HG02588 (cell line): ENCODE data around the gene PDLIM5.
"Not testable (repeated sequence)": the region's sequence is repeated elsewhere in the genome, so short reads cannot be mapped to it uniquely, and the experiment has no call there.

ENCODE experiments used
- ATAC-seq: cut with Tn5 transposase; IDR thresholded peaks from one replicate; pipeline ENCODE4 v1.9.1; 2021; ENCODE audit warnings: mild to moderate bottlenecking, moderate library complexity; ENCODE audit not compliant: unreplicated experiment

Gene PDLIM5

DNA sequence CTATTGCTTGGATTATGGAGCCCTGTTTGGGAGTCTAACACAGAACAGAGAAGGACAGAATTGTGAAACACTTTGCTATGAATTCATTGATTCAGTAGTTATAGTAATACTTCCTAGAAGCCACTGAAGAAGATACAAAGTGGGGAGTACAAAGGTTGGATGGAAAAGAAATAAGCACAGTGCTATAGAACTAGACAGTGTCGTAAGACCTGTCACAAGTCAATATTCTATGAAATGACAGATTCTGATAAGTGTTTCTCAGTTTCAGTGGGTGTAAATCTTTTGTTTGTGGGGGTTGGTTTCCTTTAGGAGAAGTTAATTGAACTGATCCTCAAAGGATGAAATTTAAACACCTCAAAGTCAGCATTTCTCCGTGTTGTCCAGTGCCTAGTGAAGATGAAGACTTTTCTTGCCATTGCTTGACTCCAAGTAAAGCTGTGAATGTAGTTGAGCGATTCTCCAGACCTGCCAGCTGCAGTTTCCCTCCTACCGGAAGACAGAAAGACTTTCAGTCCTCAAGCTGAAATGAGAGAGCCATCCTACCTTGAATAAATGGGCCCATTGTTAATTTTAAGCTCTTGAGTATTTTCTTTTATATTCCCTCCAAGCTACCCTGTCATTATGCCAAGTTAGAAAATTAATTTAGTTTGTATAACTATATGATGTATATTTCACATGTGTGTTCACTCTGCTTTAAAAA lies 7.9 kb downstream of the PDLIM5 start:
- no peak for ATAC-seq

DNA sequence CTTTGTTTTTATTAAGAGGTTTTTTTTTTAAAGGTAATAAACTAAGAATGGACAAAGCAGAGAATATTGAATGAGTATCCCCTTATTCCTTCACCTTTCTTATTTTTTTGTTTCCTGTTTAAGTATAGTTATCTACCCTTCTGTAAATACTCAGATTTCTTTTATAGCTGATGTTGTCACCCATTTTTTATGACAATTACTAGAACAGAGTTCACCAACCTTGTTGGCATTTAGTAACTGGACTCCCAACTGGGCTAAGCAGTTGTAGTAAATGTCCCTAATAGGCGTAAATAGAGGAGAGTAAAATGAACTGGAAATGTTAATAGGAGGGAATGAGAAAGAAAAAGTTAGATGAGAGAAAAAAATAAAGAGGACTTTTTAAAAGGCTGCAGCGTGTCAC lies 9.8 kb downstream of the PDLIM5 start:
- ATAC-seq: no peak

DNA sequence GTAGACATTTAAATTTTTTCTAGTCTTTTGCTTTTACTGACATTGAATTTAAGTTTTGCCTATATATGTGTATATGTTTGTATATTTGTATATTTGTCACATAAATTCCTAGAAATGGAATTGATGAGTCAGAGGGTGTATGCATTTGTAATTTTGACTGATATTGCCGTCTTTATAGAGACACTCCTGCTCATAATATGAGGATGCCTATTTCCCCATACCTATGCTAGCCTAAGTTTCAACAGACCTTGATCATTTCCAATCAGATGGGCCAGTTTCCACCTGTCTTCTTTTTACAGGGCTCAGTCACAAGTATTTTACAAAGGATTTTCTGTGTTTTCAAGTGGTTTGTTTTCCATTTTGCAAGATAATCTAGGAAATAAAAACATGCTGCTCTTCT lies 10.8 kb downstream of the PDLIM5 start:
- ATAC-seq: no peak

DNA sequence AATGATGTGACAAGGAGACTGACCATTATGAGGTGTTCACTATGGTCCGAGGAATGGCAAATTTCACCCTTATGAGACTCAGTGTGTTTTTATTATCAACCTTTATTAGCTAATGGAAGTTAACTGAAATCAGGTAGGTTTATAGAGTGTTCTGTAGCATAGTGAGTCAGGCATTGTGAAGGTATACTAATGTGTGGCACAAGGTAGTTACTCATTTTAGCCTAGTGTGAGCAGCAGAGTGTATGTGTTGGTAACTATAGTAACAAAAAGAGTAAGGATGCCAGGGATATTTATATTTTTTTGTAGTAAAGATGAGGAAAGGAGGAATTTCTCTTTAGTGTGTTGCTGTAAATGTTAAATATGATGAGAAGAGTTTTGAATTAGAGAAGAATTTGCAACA lies 12.0 kb downstream of the PDLIM5 start:
- ATAC-seq: no peak

DNA sequence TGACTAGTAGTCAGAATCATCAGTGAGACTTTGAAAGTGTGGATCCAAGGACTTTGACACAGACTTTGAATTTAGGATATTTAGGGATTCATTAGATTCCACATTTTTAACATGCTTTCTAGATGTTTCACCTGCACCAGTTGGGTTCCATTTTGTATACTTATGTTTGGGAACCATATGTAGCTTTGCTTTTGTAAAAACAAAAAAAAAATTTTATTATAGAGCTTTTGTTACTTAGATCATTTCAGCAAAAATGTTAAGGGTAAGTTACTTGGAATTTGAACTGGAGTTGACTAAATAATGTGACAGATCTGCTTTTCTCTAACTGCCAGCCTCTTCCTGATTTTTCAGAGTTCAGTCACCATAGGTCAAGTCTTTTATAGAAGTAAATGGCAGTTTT lies 14.6 kb downstream of the PDLIM5 start:
- no peak for ATAC-seq

DNA sequence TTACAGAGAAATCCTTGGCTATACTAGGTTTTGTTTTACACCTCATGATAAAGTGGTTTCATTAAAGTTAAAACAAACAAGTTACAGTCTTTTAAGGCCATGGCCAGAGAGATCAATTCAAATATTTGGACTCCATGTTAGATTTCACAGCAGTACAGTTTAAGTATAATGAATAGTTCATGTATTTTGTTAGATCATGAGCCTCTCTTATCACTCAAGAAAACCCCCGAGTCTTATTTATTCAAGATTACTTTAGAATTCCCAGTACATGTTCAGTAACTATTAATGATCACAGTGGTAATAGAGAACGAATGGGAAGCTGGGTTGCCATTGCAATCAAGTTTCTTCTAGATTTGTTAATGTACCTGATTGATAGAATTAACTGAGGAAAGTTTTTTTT lies 15.2 kb downstream of the PDLIM5 start:
- ATAC-seq: no peak

DNA sequence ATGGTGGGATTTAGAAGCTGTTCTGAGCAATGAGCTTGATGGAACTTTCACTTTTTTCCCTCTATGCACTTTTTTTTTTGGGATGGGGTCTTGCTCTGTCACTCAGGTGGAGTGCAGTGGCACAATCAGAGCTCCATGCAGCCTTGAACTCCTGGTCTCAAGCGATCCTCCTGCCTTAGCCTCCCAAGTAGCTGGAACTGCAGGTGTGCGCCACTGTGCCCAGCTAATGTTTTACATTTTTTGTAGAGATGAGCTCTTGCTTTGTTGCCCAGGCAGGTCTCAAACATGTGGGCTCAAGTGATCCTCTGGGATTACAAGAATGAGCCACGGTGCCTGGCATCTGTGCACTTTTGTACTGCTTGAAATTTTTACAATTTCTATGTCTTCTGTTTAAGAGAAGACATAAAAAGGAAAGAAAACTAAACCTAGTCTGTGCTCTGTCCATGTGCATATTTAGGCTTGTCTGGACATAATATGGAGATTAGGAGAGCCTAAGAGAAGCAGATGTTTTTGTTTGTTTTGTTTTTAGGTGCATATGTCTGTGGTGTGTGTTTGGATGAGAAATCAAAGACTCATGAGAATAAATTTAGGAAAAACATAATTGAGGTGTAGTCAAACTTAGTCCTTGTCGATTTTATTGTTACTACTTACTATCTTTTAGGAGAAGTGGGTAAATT lies 16.5 kb downstream of the PDLIM5 start:
- no peak for ATAC-seq

DNA sequence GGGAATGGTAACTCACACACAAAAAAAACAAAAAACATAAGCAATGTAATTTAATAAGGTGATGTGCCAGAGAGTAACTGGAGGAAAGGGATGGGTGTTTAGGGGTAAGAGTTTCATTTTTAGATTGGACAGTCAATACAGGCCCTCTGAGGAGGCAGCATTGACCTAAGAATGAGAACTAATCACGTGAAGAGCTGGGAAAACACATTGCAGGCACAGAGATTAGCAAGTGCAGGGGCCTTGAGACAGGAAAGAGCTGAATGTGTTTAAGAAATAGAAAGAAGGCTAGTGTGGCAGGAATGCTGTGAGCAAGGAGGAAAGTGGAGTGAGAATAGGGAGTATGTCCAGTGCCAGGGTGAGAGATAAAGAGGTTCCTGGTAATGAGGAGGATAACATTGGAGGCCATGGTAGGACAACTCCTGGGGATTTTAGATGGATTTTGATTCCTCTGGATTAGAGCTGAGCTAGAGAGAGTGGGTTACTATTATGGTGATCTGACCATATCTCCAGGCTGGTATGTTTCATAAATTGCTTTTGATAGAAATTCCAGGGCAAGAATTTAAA lies 17.6 kb downstream of the PDLIM5 start:
- peak; percentile 51 for ATAC-seq

DNA sequence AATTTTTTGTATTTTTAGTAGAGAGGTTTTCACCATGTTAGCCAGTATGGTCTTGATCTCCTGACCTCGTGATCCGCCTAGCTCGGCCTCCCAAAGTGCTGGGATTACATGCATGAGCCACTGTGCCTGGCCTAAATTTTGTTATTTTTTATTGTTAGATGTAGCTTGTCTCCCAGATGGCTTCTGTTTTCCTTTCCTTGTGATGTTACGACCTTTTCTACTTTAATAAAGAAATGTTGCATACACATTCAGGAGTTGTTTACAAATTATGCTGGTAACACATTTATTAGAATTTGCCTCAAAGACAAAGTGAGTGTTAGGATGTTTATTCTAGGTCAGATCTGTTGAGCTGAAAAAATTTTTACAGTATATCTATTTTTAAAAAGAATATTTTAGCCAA lies 18.4 kb downstream of the PDLIM5 start:
- no peak for ATAC-seq

DNA sequence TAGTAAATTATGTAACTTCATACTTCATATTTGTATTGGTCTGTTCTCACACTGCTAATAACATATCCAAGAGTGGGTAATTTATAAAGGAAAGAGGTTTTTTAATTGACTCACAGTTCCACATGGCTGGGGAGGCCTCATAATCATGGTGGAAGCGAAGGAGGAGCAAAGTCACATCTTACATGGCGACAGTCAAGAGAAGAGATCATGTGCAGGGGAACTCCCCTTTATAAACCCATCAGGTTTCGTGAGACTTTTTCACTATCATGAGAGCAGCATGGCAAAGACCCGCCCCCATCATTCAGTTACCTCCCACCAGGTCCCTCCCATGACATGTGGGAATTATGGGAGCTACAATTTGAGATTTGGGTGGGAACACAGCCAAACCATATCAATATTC lies 19.0 kb downstream of the PDLIM5 start:
- not testable (repeated sequence) for ATAC-seq

DNA sequence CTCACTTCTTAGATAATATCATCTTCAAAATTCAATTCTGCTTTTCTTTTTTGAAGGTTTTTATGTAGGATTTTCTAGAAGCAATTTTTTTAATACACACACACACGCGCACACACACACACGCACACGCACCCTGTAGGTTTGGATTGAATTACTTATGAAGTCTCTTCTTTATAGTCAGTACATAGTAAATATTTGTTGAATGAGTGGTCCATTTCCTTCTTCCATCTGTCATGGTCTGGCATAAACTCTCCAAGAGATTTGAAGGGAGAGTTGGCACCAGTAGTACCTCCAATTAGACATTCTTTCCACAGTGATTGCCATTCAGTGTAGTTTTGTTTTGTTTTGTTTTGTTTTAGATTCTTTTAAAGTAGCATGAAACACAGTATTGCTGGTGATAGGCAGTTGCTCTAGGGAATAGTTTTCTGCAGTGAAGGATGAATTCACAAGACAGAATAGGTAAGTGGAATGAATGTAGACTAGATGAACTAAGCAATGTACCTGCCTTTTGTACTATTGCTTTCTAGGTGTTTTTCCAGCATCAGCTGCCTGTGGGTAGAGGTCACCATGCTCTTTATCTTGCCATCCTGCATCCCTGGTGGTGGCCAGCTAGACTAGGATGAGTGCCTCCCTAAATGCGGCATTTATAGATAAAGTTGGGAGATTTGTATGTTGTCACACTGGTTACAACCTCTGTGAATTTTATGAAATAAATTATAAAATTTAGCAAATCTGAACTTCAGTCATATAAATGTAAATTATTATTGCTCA lies 20.5 kb downstream of the PDLIM5 start:
- ATAC-seq: no peak

DNA sequence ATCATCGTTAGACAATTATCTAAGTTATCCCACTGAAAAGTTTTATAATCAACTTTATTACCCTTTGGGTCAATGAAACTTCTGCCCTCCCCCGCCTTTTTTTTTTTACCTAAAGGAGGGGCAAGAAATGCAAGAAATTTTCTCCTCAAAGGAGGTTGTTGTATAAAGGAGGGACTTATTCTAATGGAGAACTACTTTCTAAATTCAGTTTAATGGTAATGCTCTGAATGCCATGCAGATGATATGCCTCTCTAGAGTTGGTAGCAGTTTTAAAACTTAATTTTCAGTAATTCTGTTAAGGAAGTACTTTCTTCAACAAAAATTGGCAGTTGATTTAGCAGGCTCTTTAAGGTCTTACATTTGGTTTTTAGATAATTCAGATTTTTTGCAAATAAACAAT lies 23.3 kb downstream of the PDLIM5 start:
- ATAC-seq: no peak

DNA sequence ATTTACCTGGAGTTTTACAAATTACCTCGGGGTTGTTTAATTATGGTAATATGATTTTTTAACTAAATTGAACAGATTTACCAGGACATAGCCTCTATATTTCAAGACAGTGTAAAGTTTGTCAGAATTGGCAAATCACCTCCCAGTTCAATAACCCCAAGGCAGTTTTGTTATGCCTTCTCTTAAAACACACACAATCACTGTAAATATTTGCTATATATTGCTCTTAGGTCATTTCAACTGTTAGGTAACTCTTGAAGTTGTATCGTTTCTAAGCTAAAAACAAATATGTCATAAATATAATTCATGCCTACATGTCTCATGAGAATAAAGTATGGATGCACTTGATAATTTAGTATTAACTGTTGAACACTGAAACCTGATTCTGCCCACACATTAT lies 24.1 kb downstream of the PDLIM5 start:
- no peak for ATAC-seq

DNA sequence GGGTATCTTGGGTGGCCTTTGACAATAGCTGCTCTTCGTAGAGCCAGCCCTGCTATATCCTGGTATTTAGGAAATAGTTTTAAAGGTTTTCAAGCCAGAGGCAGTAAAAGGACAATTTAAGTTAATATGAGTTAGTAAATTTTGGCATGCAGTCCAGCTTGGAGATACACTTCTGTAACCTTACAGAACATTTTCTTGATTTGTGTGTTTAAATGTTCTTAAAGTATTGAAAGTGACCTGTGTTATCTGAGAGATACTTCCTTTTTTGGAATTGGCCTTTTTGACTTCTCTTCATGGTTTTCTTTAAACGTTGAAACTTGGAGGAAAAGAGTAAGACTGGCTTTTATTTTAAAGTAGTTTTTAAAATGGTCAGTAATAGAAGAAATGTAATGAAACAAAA lies 25.5 kb downstream of the PDLIM5 start:
- ATAC-seq: no peak

DNA sequence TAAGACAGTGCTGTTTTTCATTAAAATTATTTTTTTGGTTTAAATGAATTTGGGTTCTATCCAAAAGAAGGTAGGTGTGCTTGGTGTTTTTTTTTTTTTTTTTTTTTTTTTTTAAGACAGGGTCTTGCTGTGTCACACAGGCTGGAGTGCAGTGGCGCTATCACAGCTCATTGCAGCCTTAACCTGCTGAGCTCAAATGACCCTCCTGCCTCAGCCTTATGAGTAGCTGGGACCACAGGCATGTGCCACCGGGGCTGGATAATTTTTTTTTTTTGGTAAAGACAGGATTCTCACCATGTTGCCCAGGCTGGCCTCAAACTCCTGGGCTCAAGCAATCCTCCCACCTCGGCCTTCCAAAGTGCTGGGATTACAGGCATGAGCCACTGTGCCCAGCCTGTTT lies 27.1 kb downstream of the PDLIM5 start:
- not testable (repeated sequence) for ATAC-seq

DNA sequence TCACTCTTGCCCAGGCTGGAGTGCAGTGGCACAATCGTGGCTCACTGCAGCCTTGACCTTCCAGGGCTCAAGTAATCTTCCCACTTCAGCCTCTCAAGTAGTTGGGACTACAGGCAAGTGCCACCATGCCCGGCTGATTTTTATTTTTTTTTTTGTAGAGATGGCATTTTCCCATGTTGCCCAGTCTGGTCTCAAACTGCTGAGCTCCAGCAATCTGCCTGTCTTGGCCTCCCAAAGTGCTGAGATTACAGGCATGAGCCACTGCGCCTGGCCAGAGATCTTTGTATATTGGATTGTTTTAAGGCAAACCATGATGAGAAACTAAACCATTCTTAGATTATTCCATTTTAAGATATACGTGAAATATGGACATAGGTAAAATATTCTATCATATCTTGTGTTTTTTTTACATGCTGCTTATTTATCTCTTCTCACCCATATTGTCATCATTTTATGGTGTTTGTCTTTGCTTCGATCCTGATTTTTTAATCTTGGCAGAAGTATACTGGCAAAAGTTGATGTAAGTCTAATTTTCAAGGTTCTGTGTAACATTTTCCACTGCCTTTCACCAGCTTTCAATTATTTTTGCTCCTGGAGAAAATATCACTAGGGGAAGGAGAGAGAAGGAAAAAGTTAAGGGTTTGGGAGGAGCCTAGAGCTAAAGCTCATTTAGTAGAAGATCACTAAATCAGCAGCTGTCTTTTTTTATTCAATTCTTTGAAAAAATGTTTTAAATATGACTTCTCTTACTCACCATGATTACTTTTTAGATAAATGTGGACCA lies 27.8 kb downstream of the PDLIM5 start:
- ATAC-seq: no peak

DNA sequence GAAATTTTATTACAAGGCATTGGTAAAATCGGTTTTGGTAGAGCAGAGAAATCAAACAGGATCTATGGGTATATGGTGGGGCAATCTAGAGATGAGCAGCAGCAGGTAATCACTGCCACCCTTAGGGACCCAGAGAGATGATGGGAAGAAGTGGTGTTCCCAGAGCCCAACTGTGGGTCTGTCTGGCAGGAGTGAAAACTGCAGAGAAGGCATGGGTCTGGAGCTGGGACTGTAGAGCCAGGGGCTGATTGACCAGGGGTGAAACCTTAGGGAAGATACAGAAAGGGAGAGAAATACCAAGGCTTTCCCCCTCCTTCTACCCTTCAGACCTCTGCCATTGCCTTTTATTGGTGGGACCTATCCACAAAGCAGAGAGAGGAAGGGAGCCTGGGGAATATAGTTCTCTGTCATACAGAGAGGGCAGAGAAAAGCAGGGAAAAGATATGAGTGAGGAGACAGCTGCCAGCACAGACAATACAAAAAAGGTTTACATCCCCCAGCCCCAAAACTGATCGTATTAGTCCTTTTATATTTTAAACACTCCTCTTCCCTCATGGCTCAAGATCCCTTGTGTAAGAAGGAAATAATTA lies 28.7 kb downstream of the PDLIM5 start:
- ATAC-seq: no peak

DNA sequence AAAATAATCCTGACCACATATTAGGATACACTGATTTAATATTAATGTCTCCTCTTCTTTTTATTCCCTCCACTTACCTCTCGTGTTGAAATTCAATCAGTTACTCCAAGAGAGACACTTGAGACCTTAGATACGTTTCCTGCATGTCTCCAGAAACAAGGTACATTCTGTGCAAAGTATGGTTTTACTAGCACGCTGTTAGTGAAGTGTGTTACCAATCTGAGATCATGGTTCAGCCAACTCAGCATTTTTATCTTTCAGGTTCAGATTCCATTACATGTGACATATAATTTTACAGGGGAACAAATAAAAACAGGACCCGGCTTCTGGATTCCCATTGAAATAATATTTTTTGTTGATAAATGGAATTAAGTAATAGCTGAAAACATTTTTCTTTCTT lies 32.2 kb downstream of the PDLIM5 start:
- ATAC-seq: no peak

DNA sequence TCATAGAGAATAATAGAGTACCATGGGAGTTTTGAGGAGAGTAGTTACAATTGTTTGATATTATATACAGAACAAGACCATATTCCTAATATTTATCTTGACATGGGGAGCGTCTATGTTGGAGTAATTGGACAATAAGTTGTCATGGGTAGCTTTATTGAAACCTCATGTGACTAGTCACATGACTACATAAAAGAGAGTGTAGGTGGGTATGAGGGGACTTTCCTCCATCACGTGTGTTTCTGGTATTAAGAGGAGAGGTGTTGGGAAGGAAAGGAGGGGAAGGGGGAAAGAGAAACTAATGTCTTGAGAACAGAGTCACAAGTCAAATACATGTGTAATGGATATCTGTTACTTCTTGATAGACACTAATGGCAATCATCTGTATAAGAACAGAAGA lies 33.1 kb downstream of the PDLIM5 start:
- ATAC-seq: no peak

DNA sequence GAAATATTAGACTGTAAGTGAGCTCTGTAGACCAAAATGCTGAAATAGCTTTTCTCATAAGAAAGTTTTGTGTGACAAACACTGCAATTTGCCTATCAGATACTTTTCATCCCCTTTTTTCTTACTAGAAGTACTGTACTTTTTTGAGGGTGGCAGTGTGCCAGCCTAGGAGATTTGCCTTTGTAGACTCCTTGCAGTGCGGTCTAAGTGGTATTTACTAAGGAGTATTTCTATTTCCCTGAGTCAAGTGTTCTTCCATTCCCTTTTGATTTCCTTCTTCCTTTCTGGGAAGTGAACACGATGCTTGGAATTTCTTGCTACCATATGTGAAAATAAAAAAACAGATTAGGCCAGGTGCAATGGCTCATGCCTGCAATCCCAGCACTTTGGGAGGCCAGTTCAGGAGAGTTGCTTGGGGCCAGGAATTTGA lies 34.6 kb downstream of the PDLIM5 start:
- no peak for ATAC-seq

DNA sequence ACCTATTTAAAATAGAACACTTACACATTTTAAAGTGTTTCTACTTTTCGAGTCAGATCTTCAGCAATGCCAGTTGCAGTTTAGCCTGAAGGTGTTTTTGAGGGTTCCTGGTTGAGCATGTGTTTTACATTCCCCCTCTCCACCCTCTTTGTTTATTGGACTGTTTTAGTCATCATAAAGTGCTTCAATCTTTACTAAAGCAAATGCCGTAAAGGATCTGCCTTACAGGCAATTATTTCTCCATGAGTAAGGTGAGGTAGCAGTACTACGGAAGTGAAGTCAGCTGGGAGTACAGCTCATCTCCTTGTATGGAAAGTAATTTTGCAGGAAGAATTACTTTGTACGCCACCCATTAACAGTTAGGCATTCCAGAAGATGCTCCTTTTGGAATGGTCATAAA lies 36.9 kb downstream of the PDLIM5 start:
- ATAC-seq: no peak
